ENCODE measurements around the gene SRPK2.
A peak's percentile ranks its signal among the peaks of the same experiment; 100 is the strongest.
"Not testable (repeated sequence)": the region's sequence is repeated elsewhere in the genome, so short reads cannot be mapped to it uniquely, and the experiment has no call there.

The SRPK2 gene

DNA sequence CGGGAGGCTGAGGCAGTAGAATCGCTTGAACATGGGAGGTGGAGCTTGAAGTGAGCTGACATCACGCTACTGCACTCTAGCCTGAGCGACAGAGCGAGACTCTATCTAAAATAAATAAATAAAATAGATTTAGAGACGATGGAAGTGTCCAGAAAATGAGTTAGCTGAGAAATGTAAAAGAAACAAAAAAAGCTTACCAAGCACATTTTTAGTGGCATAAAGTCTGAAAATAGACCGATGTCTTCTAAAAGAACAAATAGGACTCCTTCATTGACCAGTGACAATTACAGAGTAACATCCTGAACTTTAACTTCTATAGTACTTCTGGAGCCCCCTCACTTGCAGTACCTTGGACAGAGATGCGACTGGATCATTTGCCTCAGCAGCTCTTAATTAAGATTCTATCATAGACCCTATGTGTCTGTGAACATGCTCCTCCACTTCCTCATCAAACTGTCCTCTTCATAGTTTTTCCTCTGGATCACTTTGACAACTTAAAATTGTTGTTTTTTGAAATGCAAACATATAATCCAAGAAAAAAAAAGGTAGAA lies 25.2 kb upstream of the SRPK2 start:
- H3K27ac ChIP-seq (ENCODE audit: insufficient read depth in 1 of 2, low read depth in 1 of 2, low read length in 2 of 2, poor library complexity in 1 of 2, severe bottlenecking in 2 of 2): no peak overlapping the region
- H3K4me1 ChIP-seq (ENCODE audit: control extremely low read depth in 1 of 4, control insufficient read depth in 4 of 4, insufficient read depth in 4 of 4, low read length in 3 of 4): no peaks in the 10 kb centered on the region
- DNase-seq: peak in 1 of 3 donors; percentile 13
- H3K4me3 ChIP-seq (ENCODE audit: control insufficient read depth in 1 of 7, extremely low read depth in 1 of 7, insufficient read depth in 4 of 7, low read depth in 2 of 7, low read length in 6 of 7): no peak overlapping the region
- H3K27me3 ChIP-seq (replicated peaks in 2 of 5; ENCODE audit: control insufficient read depth in 4 of 5, insufficient read depth in 5 of 5, low read length in 4 of 5): no peaks in the 10 kb centered on the region
- H3K9me3 ChIP-seq (ENCODE audit: control extremely low read depth in 1 of 5, control insufficient read depth in 4 of 5, insufficient read depth in 2 of 5, low read depth in 1 of 5, low read length in 4 of 5): no peaks in the 10 kb centered on the region
- POLR2A ChIA-PET: no interaction called here
- H3K36me3 ChIP-seq (ENCODE audit: control insufficient read depth in 4 of 4, insufficient read depth in 4 of 4, low read length in 3 of 4): no peaks in the 10 kb centered on the region
- CTCF ChIA-PET: no interaction called here
- 100% methylated on average over 1 of the region's 8 CpGs for WGBS (ENCODE audit: insufficient coverage)

DNA sequence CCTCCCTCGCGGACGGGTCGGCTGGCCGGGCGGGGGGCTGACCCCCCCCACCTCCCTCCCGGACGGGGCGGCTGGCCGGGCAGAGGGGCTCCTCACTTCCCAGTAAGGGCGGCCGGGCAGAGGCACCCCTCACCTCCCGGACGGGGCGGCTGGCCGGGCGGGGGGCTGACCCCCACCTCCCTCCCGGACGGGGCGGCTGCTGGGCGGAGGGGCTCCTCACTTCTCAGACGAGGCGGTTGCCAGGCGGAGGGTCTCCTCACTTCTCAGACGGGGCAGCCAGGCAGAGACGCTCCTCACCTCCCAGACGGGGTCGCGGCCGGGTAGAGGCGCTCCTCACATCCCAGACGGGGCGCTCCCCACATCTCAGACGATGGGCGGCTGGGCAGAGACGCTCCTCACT lies 22.1 kb upstream of the SRPK2 start:
- H3K27me3 ChIP-seq (replicated peaks in 2 of 5; ENCODE audit: control insufficient read depth in 4 of 5, insufficient read depth in 5 of 5, low read length in 4 of 5); CTCF ChIA-PET; H3K4me3 ChIP-seq (ENCODE audit: control insufficient read depth in 1 of 7, extremely low read depth in 1 of 7, insufficient read depth in 4 of 7, low read depth in 2 of 7, low read length in 6 of 7); POLR2A ChIA-PET; DNase-seq; H3K9me3 ChIP-seq (ENCODE audit: control extremely low read depth in 1 of 5, control insufficient read depth in 4 of 5, insufficient read depth in 2 of 5, low read depth in 1 of 5, low read length in 4 of 5); H3K4me1 ChIP-seq (ENCODE audit: control extremely low read depth in 1 of 4, control insufficient read depth in 4 of 4, insufficient read depth in 4 of 4, low read length in 3 of 4); H3K36me3 ChIP-seq (ENCODE audit: control insufficient read depth in 4 of 4, insufficient read depth in 4 of 4, low read length in 3 of 4); H3K27ac ChIP-seq (ENCODE audit: insufficient read depth in 1 of 2, low read depth in 1 of 2, low read length in 2 of 2, poor library complexity in 1 of 2, severe bottlenecking in 2 of 2): not testable (repeated sequence)
- WGBS (ENCODE audit: insufficient coverage): 100% methylated on average over 5 of the region's 36 CpGs

DNA sequence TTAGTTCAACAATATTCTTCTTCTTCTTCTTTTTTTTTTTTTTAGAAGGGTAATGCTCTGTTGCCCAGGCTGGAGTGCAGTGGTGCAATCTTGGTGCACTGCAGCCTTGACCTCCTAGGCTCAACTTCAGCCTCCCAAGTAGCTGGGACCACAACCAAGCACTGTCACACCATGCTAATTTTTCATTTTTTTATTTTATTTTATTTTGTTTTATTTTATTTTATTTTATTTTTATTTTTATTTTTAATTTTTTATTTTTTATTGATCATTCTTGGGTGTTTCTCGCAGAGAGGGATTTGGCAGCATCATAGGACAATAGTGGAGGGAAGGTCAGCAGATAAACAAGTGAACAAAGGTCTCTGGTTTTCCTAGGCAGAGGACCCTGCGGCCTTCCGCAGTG lies 21.1 kb upstream of the SRPK2 start:
- WGBS (ENCODE audit: insufficient coverage): no CpG with 5 or more reads among the region's 3 CpGs
- POLR2A ChIA-PET: not testable (repeated sequence)

DNA sequence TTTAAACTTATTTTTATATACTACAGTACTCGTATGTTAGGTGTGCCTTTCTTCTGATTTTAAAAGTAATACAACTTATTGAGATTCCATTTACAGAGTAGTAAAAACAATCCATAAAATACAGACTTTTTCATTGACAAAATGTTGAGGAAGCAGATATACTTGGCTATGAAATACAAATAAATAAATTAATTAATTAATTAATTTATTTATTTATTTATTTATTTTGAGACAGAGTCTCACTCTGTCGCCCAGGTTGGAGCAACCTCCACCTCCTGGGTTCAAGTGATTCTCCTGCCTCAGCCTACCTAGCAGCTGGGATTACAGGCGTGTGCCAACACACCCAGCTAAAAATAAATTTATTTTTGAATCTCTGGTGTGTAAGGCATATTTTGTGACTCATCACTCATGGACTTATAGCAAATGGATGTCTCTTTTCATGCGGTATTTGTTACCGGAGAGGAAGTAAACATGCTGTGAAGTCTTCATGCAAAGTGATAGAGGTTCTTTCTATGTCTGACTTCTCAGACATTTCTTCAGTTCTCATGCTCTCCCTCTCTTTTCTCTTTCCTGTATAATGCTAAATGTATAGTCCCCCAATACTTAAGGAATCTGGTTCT lies 20.2 kb upstream of the SRPK2 start:
- WGBS (ENCODE audit: insufficient coverage): 93% methylated on average over 2 of the region's 5 CpGs
- Histone ChIP-seq H3K27me3 (replicated peaks in 2 of 5; ENCODE audit: control insufficient read depth in 4 of 5, insufficient read depth in 5 of 5, low read length in 4 of 5) (no peaks in the 10 kb centered on the region), H3K4me3 (ENCODE audit: control insufficient read depth in 1 of 7, extremely low read depth in 1 of 7, insufficient read depth in 4 of 7, low read depth in 2 of 7, low read length in 6 of 7) (no peak overlapping the region), H3K27ac (ENCODE audit: insufficient read depth in 1 of 2, low read depth in 1 of 2, low read length in 2 of 2, poor library complexity in 1 of 2, severe bottlenecking in 2 of 2) (no peak overlapping the region), H3K4me1 (ENCODE audit: control extremely low read depth in 1 of 4, control insufficient read depth in 4 of 4, insufficient read depth in 4 of 4, low read length in 3 of 4) (no peaks in the 10 kb centered on the region), H3K9me3 (ENCODE audit: control extremely low read depth in 1 of 5, control insufficient read depth in 4 of 5, insufficient read depth in 2 of 5, low read depth in 1 of 5, low read length in 4 of 5) (no peaks in the 10 kb centered on the region), H3K36me3 (ENCODE audit: control insufficient read depth in 4 of 4, insufficient read depth in 4 of 4, low read length in 3 of 4) (no peaks in the 10 kb centered on the region)
- ChIA-PET CTCF (interaction anchor here (0.6 to 1.1 kb wide), 3 partner anchors 9 to 99 kb away, joined by 3 read pairs; no protein-coding TSS in a partner anchor), POLR2A (no interaction called here)
- DNase-seq: no peak

More for the DNA sequence above, 21.1 kb upstream of the SRPK2 start:
- not testable (repeated sequence) for H3K9me3 ChIP-seq (ENCODE audit: control extremely low read depth in 1 of 5, control insufficient read depth in 4 of 5, insufficient read depth in 2 of 5, low read depth in 1 of 5, low read length in 4 of 5); H3K4me1 ChIP-seq (ENCODE audit: control extremely low read depth in 1 of 4, control insufficient read depth in 4 of 4, insufficient read depth in 4 of 4, low read length in 3 of 4); H3K36me3 ChIP-seq (ENCODE audit: control insufficient read depth in 4 of 4, insufficient read depth in 4 of 4, low read length in 3 of 4); H3K4me3 ChIP-seq (ENCODE audit: control insufficient read depth in 1 of 7, extremely low read depth in 1 of 7, insufficient read depth in 4 of 7, low read depth in 2 of 7, low read length in 6 of 7); H3K27me3 ChIP-seq (replicated peaks in 2 of 5; ENCODE audit: control insufficient read depth in 4 of 5, insufficient read depth in 5 of 5, low read length in 4 of 5); H3K27ac ChIP-seq (ENCODE audit: insufficient read depth in 1 of 2, low read depth in 1 of 2, low read length in 2 of 2, poor library complexity in 1 of 2, severe bottlenecking in 2 of 2); DNase-seq
- CTCF ChIA-PET: interaction anchor here (0.6 to 0.9 kb wide), 2 partner anchors 19 to 98 kb away, joined by 3 read pairs; no protein-coding TSS in a partner anchor

DNA sequence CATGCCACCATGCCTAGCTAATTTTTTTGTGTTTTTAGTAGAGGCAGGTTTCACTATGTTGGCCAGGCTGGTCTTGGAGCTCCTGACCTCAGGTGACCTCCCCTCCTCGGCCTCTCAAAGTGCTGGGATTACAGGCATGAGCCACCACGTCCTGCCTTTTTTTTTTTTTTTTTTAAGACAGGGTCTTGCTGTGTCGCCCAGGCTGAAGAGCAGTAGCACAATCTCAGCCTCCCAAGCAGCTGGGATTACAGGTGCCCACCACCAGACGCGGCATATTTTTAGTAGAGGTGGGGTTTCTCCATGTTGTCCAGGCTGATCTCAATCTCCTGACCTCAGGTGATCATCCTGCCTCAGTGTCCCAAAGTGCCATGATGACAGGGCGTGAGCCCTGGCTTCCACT lies 14.4 kb upstream of the SRPK2 start:
- H3K4me1 ChIP-seq (ENCODE audit: control extremely low read depth in 1 of 4, control insufficient read depth in 4 of 4, insufficient read depth in 4 of 4, low read length in 3 of 4): peaks cover 0 to 4% (median 0%) of the 10 kb centered on the region in 4 experiments
- CTCF ChIA-PET: no interaction called here
- DNase-seq: no peak
- H3K27ac ChIP-seq (ENCODE audit: insufficient read depth in 1 of 2, low read depth in 1 of 2, low read length in 2 of 2, poor library complexity in 1 of 2, severe bottlenecking in 2 of 2): no peak overlapping the region
- POLR2A ChIA-PET: no interaction called here
- no peaks in the 10 kb centered on the region for H3K9me3 ChIP-seq (ENCODE audit: control extremely low read depth in 1 of 5, control insufficient read depth in 4 of 5, insufficient read depth in 2 of 5, low read depth in 1 of 5, low read length in 4 of 5)
- 96% methylated on average over 4 of the region's 6 CpGs for WGBS (ENCODE audit: insufficient coverage)
- no peak overlapping the region for H3K4me3 ChIP-seq (ENCODE audit: control insufficient read depth in 1 of 7, extremely low read depth in 1 of 7, insufficient read depth in 4 of 7, low read depth in 2 of 7, low read length in 6 of 7)
- no peaks in the 10 kb centered on the region for H3K27me3 ChIP-seq (replicated peaks in 2 of 5; ENCODE audit: control insufficient read depth in 4 of 5, insufficient read depth in 5 of 5, low read length in 4 of 5)
- no peaks in the 10 kb centered on the region for H3K36me3 ChIP-seq (ENCODE audit: control insufficient read depth in 4 of 4, insufficient read depth in 4 of 4, low read length in 3 of 4)

DNA sequence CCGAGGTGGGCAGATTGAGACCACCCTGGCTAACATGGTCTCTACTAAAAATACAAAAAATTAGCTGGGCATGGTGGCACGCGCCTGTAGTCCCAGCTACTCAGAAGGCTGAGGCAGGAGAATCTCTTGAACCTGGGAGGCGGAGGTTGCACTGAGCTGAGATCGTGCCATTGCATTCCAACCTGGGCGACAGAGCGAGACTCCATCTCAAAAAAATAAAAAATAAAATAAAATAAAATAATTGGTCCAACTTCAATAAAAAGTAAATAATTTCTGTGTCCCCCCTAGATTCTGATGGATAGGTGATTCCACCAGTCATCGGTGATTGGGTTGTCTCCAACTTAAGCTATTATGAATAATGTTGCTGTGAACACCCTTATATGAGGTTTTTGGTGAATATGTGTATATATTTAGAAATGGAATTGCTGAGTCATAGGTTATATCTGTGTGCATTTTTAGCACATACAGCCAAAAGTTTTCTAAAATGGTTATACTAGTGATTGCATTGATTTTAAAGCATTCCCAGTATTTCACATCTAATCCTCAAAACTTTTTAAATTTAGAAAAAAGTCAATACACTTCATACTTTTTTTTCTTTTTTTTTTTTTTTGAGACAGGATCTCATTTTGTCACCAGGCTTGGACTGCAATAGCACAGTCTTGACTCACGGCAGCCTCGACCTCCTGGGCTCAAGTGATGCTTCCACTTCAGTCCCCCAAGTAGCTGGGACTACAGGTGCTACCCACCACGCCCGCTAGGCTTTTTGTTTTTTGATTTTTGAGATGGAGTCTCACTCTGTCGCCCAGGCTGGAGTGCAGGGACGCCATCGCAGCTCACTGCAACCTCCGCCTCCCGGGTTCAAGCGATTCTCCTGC lies 13.7 kb upstream of the SRPK2 start:
- Histone ChIP-seq H3K4me1 (ENCODE audit: control extremely low read depth in 1 of 4, control insufficient read depth in 4 of 4, insufficient read depth in 4 of 4, low read length in 3 of 4) (peaks cover 0 to 4% (median 0%) of the 10 kb centered on the region in 4 experiments), H3K9me3 (ENCODE audit: control extremely low read depth in 1 of 5, control insufficient read depth in 4 of 5, insufficient read depth in 2 of 5, low read depth in 1 of 5, low read length in 4 of 5) (no peaks in the 10 kb centered on the region), H3K27ac (ENCODE audit: insufficient read depth in 1 of 2, low read depth in 1 of 2, low read length in 2 of 2, poor library complexity in 1 of 2, severe bottlenecking in 2 of 2) (no peak overlapping the region), H3K27me3 (replicated peaks in 2 of 5; ENCODE audit: control insufficient read depth in 4 of 5, insufficient read depth in 5 of 5, low read length in 4 of 5) (no peaks in the 10 kb centered on the region), H3K4me3 (ENCODE audit: control insufficient read depth in 1 of 7, extremely low read depth in 1 of 7, insufficient read depth in 4 of 7, low read depth in 2 of 7, low read length in 6 of 7) (no peak overlapping the region), H3K36me3 (ENCODE audit: control insufficient read depth in 4 of 4, insufficient read depth in 4 of 4, low read length in 3 of 4) (no peaks in the 10 kb centered on the region)
- peak in 2 of 3 donors; percentile 14 to 45 for DNase-seq
- 95% methylated on average over 13 of the region's 18 CpGs for WGBS (ENCODE audit: insufficient coverage)
- ChIA-PET CTCF (interaction anchor here (0.6 to 1.7 kb wide), 4 partner anchors 10 to 638 kb away, joined by 3 to 7 read pairs (median 5); no protein-coding TSS in a partner anchor), POLR2A (no interaction called here)
